H9 (cell line): ENCODE data around the gene PPP4R2. TPM values are rescaled to one million over a fixed set of nuclear protein-coding genes. Genes with fewer than 3 reads are reported as not detected.

ENCODE experiments used
- DNase-seq: peaks from one replicate; pipeline ENCODE4 v3.0.0-alpha.2; 2017
- H2AFZ ChIP-seq: one replicate; pipeline ENCODE4 v1.6.1; 2013; ENCODE audit warnings: mild to moderate bottlenecking, low read length, control low read depth, moderate library complexity
- H2AK5ac ChIP-seq: 2 replicates; pipeline ENCODE4 v1.6.1; 2013; ENCODE audit warnings: low read length, control low read depth, mixed read lengths; ENCODE audit not compliant: insufficient read length
- H2BK120ac ChIP-seq: one replicate; pipeline ENCODE4 v1.6.1; 2013; ENCODE audit warnings: low read depth, mild to moderate bottlenecking, low read length, control low read depth, inconsistent platforms; ENCODE audit not compliant: poor library complexity, severe bottlenecking
- H2BK12ac ChIP-seq: 2 replicates; pipeline ENCODE4 v1.6.1; 2013; ENCODE audit warnings: low read length, control low read depth, mixed read lengths, low read depth; ENCODE audit not compliant: insufficient read length
- H2BK15ac ChIP-seq: 2 replicates; pipeline ENCODE4 v1.6.1; 2013; ENCODE audit warnings: low read depth, low read length, control low read depth
- H2BK20ac ChIP-seq: one replicate; pipeline ENCODE4 v1.6.1; 2013; ENCODE audit warnings: low read depth, mild to moderate bottlenecking, low read length, control low read depth, inconsistent platforms; ENCODE audit not compliant: poor library complexity, severe bottlenecking
- H2BK5ac ChIP-seq: 2 replicates; pipeline ENCODE4 v1.6.1; 2013; ENCODE audit warnings: low read length, control low read depth, mixed read lengths; ENCODE audit not compliant: insufficient read length
- H3K14ac ChIP-seq: 2 replicates; pipeline ENCODE4 v1.6.1; 2013; ENCODE audit warnings: low read length, control low read depth; ENCODE audit not compliant: insufficient read depth
- H3K18ac ChIP-seq: 2 replicates; pipeline ENCODE4 v1.6.1; 2013; ENCODE audit warnings: low read depth, mild to moderate bottlenecking, mixed read lengths, low read length, control low read depth; ENCODE audit not compliant: insufficient read length
- H3K23ac ChIP-seq: 2 replicates; pipeline ENCODE4 v1.6.1; 2013; ENCODE audit warnings: low read length, control low read depth, mixed read lengths, low read depth; ENCODE audit not compliant: insufficient read length
- H3K23me2 ChIP-seq: 2 replicates; pipeline ENCODE4 v1.6.1; 2013; ENCODE audit warnings: low read depth, mild to moderate bottlenecking, mixed read lengths, low read length, control low read depth; ENCODE audit not compliant: insufficient read length, poor library complexity, severe bottlenecking
- H3K27ac ChIP-seq: 2 replicates; pipeline ENCODE4 v1.5.1; 2013; ENCODE audit warnings: low read length, control low read depth, mixed read lengths, low read depth; ENCODE audit not compliant: insufficient read length
- H3K27me3 ChIP-seq: 2 replicates; pipeline ENCODE4 v1.6.1; 2013; ENCODE audit warnings: low read length, control low read depth, inconsistent platforms; ENCODE audit not compliant: insufficient read depth
- H3K4ac ChIP-seq: 2 replicates; pipeline ENCODE4 v1.6.1; 2013; ENCODE audit warnings: low read depth, mild to moderate bottlenecking, control low read depth, inconsistent platforms, low read length, moderate library complexity
- H3K4me1 ChIP-seq: 2 replicates; pipeline ENCODE4 v1.6.1; 2013; ENCODE audit warnings: low read length, control low read depth, inconsistent platforms; ENCODE audit not compliant: insufficient read depth
- H3K4me2 ChIP-seq: 2 replicates; pipeline ENCODE4 v1.6.1; 2013; ENCODE audit warnings: low read length, control low read depth, mixed read lengths; ENCODE audit not compliant: insufficient read length, insufficient read depth
- H3K56ac ChIP-seq: 2 replicates; pipeline ENCODE4 v1.6.1; 2013; ENCODE audit warnings: low read depth, mild to moderate bottlenecking, mixed read lengths, low read length, control low read depth; ENCODE audit not compliant: insufficient read length
- H3K79me1 ChIP-seq: 2 replicates; pipeline ENCODE4 v1.6.1; 2013; ENCODE audit warnings: low read depth, mild to moderate bottlenecking, moderate library complexity, low read length, control low read depth, inconsistent platforms; ENCODE audit not compliant: insufficient read depth, poor library complexity, severe bottlenecking
- H3K79me2 ChIP-seq: 2 replicates; pipeline ENCODE4 v1.6.1; 2013; ENCODE audit warnings: low read length, control low read depth, inconsistent platforms; ENCODE audit not compliant: insufficient read depth
- H3K9ac ChIP-seq: 2 replicates; pipeline ENCODE4 v1.6.1; 2013; ENCODE audit warnings: low read length, control low read depth, mixed read lengths; ENCODE audit not compliant: insufficient read length; ENCODE audit errors: extremely low read depth
- H3K9me3 ChIP-seq: one replicate; pipeline ENCODE4 v1.6.1; 2013; ENCODE audit warnings: low read depth, low read length, inconsistent platforms; ENCODE audit not compliant: control insufficient read depth
- H3T11ph ChIP-seq: one replicate; pipeline ENCODE4 v1.6.1; 2013; ENCODE audit warnings: mild to moderate bottlenecking, low read length, control low read depth, inconsistent platforms
- H4K20me1 ChIP-seq: one replicate; pipeline ENCODE4 v1.6.1; 2013; ENCODE audit not compliant: control insufficient read depth, insufficient read length, insufficient read depth
- H4K5ac ChIP-seq: 2 replicates; pipeline ENCODE4 v1.6.1; 2013; ENCODE audit warnings: low read depth, mild to moderate bottlenecking, mixed read lengths, low read length, control low read depth; ENCODE audit not compliant: insufficient read length
- H4K8ac ChIP-seq: replicated peaks from 2 replicates; pipeline ENCODE4 v1.6.1; 2013; ENCODE audit warnings: low read length, control low read depth, mixed read lengths, low read depth; ENCODE audit not compliant: insufficient read length
- H4K91ac ChIP-seq: 2 replicates; pipeline ENCODE4 v1.6.1; 2013; ENCODE audit warnings: low read depth, mild to moderate bottlenecking, moderate library complexity, mixed read lengths, low read length, control low read depth; ENCODE audit not compliant: insufficient read length
- H3K27ac Mint-ChIP-seq, 3 experiments: 2 replicates in 2 of 3; 3 replicates in 1 of 3; pipeline ENCODE4 v1.8.0; 2020 to 2021; ENCODE audit warnings: mixed read lengths in 3 of 3, mild to moderate bottlenecking in 1 of 3, moderate library complexity in 1 of 3
- H3K27me3 Mint-ChIP-seq: 2 replicates; pipeline ENCODE4 v1.8.0; 2021; ENCODE audit warnings: low read depth, mild to moderate bottlenecking, moderate library complexity, mixed read lengths
- H3K36me3 Mint-ChIP-seq, 3 experiments: 2 replicates in 2 of 3; 3 replicates in 1 of 3; pipeline ENCODE4 v1.8.0; 2020 to 2021; ENCODE audit warnings: low read depth in 3 of 3, mixed read lengths in 3 of 3; ENCODE audit not compliant: insufficient read depth in 1 of 3
- H3K4me1 Mint-ChIP-seq, 2 experiments: 2 replicates each; pipeline ENCODE4 v1.8.0; 2020; ENCODE audit warnings: mixed read lengths in 2 of 2
- H3K4me3 Mint-ChIP-seq, 2 experiments: 2 replicates in 1 of 2; 3 replicates in 1 of 2; pipeline ENCODE4 v1.8.0; 2020 to 2021; ENCODE audit warnings: mild to moderate bottlenecking in 2 of 2, mixed read lengths in 2 of 2, moderate library complexity in 1 of 2
- H3K9me3 Mint-ChIP-seq, 2 experiments: 2 replicates in 1 of 2; 3 replicates in 1 of 2; pipeline ENCODE4 v1.8.0; 2020; ENCODE audit warnings: mild to moderate bottlenecking in 2 of 2, mixed read lengths in 2 of 2, moderate library complexity in 1 of 2
- CTCF ChIP-seq: fragments of 200-600 bp; sonication (generic); conservative IDR thresholded peaks from 3 replicates; pipeline ENCODE4 v1.8.0; 2021; ENCODE audit warnings: antibody characterized with exemption, mild to moderate bottlenecking
- WGBS: extraction: QIAGEN DNeasy Blood & Tissue Kit; methylation state at CpG from one replicate; pipeline ENCODE4 v1.1.7; 2013; ENCODE audit warnings: missing lambda C conversion rate, low lambda C conversion rate, mixed read lengths; ENCODE audit not compliant: insufficient read length; ENCODE audit errors: extremely low coverage; 5-methylcytosine and 5-hydroxymethylcytosine counted together
- total RNA-seq: library from RNA; stranded (reverse); gene quantifications from 2 replicates; pipeline ENCODE4 v1.2.1, GENCODE V29; 2021

PPP4R2 gene
- total RNA-seq, 1 experiment from 2014 or later, result 132 TPM

GRCh38 chr3:72949016-72949415 lies 47.6 kb upstream of the PPP4R2 start:
- H2BK12ac ChIP-seq, result no peak overlapping the region
- no peaks in the 10 kb centered on the region for H3K79me2 ChIP-seq
- H2BK120ac ChIP-seq, result no peak overlapping the region
- no peak overlapping the region for H2AK5ac ChIP-seq
- H3K4me2 ChIP-seq, result no peak overlapping the region
- no peaks in the 10 kb centered on the region for H4K20me1 ChIP-seq
- H2AFZ ChIP-seq, result no peak overlapping the region
- no peaks in the 10 kb centered on the region for H3K79me1 ChIP-seq
- no peak overlapping the region for H3K18ac ChIP-seq
- no peak for TF ChIP-seq CTCF
- Mint-ChIP-seq H3K27ac (no peak overlapping the region), H3K4me3 (no peak overlapping the region), H3K9me3 (no peaks in the 10 kb centered on the region), H3K36me3 (no peaks in the 10 kb centered on the region), H3K4me1 (peaks cover 13 to 24% of the 10 kb centered on the region in 2 experiments), H3K27me3 (no peaks in the 10 kb centered on the region)
- no peak overlapping the region for H4K5ac ChIP-seq
- H4K8ac ChIP-seq, result no peak overlapping the region
- no peak for DNase-seq
- no peak overlapping the region for H3K4ac ChIP-seq
- no peak overlapping the region for H3K9ac ChIP-seq
- H2BK15ac ChIP-seq, result no peak overlapping the region
- H3K27ac ChIP-seq, result no peak overlapping the region
- H3K14ac ChIP-seq, result no peak overlapping the region
- H2BK5ac ChIP-seq, result no peak overlapping the region
- H3K4me1 ChIP-seq, result no peaks in the 10 kb centered on the region
- H4K91ac ChIP-seq, result no peak overlapping the region
- H3K9me3 ChIP-seq, result no peaks in the 10 kb centered on the region
- H3K27me3 ChIP-seq, result no peaks in the 10 kb centered on the region
- H3K56ac ChIP-seq, result no peak overlapping the region
- no peak overlapping the region for H2BK20ac ChIP-seq
- H3K23me2 ChIP-seq, result no peaks in the 10 kb centered on the region
- no CpG with 5 or more reads among the region's 4 CpGs for WGBS
- no peak overlapping the region for H3K23ac ChIP-seq
- H3T11ph ChIP-seq, result no peak overlapping the region
